Kidney (tissue), 14 donors: ENCODE measurements around the gene UCN3. TPM values are rescaled to one million over a fixed set of nuclear protein-coding genes. Genes with fewer than 3 reads are reported as not detected.

ENCODE experiments used
- DNase-seq, 5 donors: peaks; one replicate each; pipeline ENCODE4 v3.0.0-alpha.2; 2013 to 2020
- FAIRE-seq: peaks from 2 replicates; lab custom pipeline; 2012; peaks lifted over from hg19 to GRCh38; lab: Jason Lieb, UNC
- H3K27ac ChIP-seq, 2 donors: one replicate each; pipeline ENCODE4 v1.7.0; 2013; ENCODE audit warnings: low read depth in 2 of 2, low read length in 2 of 2, inconsistent platforms in 1 of 2
- H3K27me3 ChIP-seq: one replicate; pipeline ENCODE4 v1.7.1; 2013; ENCODE audit warnings: low read length, inconsistent platforms; ENCODE audit not compliant: control insufficient read depth, insufficient read depth
- H3K36me3 ChIP-seq, 3 donors: one replicate each; pipeline versions ENCODE4 v1.7.0 to v1.7.1; 2013; ENCODE audit warnings: low read length in 3 of 3, control low read depth in 1 of 3, inconsistent platforms in 1 of 3; ENCODE audit not compliant: insufficient read depth in 3 of 3, control insufficient read depth in 2 of 3
- H3K4me1 ChIP-seq, 3 donors: one replicate each; pipeline versions ENCODE4 v1.7.0 to v1.7.1; 2013; ENCODE audit warnings: low read length in 3 of 3, inconsistent platforms in 1 of 3, low read depth in 1 of 3; ENCODE audit not compliant: control insufficient read depth in 2 of 3, insufficient read depth in 2 of 3
- H3K4me3 ChIP-seq, 3 donors: one replicate each; pipeline versions ENCODE4 v1.7.0 to v1.8.1; 2013; ENCODE audit warnings: low read length in 3 of 3, control low read depth in 1 of 3, inconsistent platforms in 1 of 3
- H3K9ac ChIP-seq, 3 donors: one replicate each; pipeline versions ENCODE4 v1.7.0 to v1.7.1; 2013; ENCODE audit warnings: low read length in 3 of 3, control low read depth in 1 of 3, inconsistent platforms in 1 of 3
- H3K9me3 ChIP-seq, 3 donors: one replicate each; pipeline versions ENCODE4 v1.7.0 to v1.7.1; 2013; ENCODE audit warnings: low read length in 3 of 3, control low read depth in 1 of 3, inconsistent platforms in 1 of 3; ENCODE audit not compliant: control insufficient read depth in 2 of 3, insufficient read depth in 1 of 3
- intact Hi-C: fragments of 100-400 bp; cut with DNase I; formaldehyde crosslinking; loops from one replicate; pipeline ENCODE4 v1.11.1; 2022
- polyA plus RNA-seq: library from polyadenylated mRNA; stranded (reverse); fragments of 350-450 nt; fragmentation: Illumina TruSeq; extraction: RNeasy Lipid Tissue Mini Kit (QIAGEN cat#74804); gene quantifications from one replicate; pipeline ENCODE4 v1.2.3, GENCODE V29; 2014; ENCODE audit warnings: low read depth, low replicate concordance; ENCODE audit not compliant: insufficient read depth
- total RNA-seq: library from RNA; stranded (reverse); fragmentation: NEBNext Ultra II Directional; extraction: Animal tissue kit (Norgen Biotek cat#: 25700); gene quantifications from one replicate; pipeline ENCODE4 v1.2.1, GENCODE V29; 2021
- TF ChIP-seq, protein P1 (sequence below): IDR thresholded peaks from 3 replicates; pipeline ENCODE4 v1.5.1; 2012; ENCODE audit warnings: mild to moderate bottlenecking, moderate library complexity, borderline replicate concordance; ENCODE audit not compliant: insufficient read depth; ENCODE audit errors: extremely low read depth
- donor health status: control.
- donor health status: control.
- donor health status: control.
- donor health status: control.
- donor health status: control.
- donor health status: DM: yes; HTN: yes; CAD: no.
- donor health status: Normal renal cell carcinoma (clear cell type).

Gene UCN3
- total and polyA plus RNA-seq, 2 donors from 2014 or later, result 1.4 TPM; not detected in 1

DNA sequence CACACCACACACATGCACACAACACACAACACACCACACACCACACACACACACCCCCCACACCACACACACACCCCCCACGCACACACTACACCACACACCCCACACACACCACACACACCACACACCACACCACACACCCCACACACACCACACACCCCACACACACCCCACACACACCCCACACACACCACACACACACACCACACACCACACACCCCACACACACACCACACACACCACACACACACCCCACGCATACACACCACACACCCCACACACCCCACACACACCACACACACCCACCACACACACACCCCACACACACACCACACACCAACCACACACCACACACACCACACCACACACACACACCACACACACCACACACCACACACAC lies 16.4 kb downstream of the UCN3 start:
- TF ChIP-seq, protein P1, sequence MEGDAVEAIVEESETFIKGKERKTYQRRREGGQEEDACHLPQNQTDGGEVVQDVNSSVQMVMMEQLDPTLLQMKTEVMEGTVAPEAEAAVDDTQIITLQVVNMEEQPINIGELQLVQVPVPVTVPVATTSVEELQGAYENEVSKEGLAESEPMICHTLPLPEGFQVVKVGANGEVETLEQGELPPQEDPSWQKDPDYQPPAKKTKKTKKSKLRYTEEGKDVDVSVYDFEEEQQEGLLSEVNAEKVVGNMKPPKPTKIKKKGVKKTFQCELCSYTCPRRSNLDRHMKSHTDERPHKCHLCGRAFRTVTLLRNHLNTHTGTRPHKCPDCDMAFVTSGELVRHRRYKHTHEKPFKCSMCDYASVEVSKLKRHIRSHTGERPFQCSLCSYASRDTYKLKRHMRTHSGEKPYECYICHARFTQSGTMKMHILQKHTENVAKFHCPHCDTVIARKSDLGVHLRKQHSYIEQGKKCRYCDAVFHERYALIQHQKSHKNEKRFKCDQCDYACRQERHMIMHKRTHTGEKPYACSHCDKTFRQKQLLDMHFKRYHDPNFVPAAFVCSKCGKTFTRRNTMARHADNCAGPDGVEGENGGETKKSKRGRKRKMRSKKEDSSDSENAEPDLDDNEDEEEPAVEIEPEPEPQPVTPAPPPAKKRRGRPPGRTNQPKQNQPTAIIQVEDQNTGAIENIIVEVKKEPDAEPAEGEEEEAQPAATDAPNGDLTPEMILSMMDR, result no peak
- no peak for FAIRE-seq
- no peaks in the 10 kb centered on the region for H3K9me3 ChIP-seq
- no peak for DNase-seq
- H3K27me3 ChIP-seq, result no peaks in the 10 kb centered on the region
- no peak overlapping the region for H3K4me3 ChIP-seq
- intact Hi-C loops, result no loop called here
- H3K9ac ChIP-seq, result no peak overlapping the region
- H3K27ac ChIP-seq, result no peak overlapping the region
- H3K4me1 ChIP-seq, result no peaks in the 10 kb centered on the region
- H3K36me3 ChIP-seq, result no peaks in the 10 kb centered on the region

DNA sequence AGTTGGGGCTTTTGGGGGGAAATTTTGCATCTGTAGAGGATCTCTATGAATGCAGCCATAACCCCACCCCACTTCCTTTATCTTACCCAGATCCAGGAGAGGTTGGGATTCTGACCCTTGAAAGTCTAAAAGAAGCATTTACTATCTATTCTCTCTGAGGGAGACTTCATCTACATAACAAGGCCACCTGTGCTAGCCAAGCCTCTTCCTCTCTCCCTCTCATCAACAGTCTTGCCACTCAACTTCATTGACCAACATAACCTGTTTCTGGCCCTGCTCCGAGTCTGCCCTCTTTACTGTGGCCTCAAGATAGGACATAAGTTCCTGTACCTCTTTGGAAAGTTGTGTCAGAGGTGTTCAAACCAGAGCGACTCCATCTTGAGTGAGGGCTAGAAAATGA lies 20.5 kb downstream of the UCN3 start:
- Histone ChIP-seq H3K4me1 (no peaks in the 10 kb centered on the region), H3K4me3 (no peak overlapping the region), H3K27me3 (no peaks in the 10 kb centered on the region), H3K27ac (no peak overlapping the region), H3K36me3 (no peaks in the 10 kb centered on the region), H3K9me3 (peaks cover 0 to 3% (median 2%) of the 10 kb centered on the region in 3 donors), H3K9ac (no peak overlapping the region)
- no peak for DNase-seq
- no peak for FAIRE-seq
- intact Hi-C loops, result no loop called here
- TF ChIP-seq, protein P1, result no peak

DNA sequence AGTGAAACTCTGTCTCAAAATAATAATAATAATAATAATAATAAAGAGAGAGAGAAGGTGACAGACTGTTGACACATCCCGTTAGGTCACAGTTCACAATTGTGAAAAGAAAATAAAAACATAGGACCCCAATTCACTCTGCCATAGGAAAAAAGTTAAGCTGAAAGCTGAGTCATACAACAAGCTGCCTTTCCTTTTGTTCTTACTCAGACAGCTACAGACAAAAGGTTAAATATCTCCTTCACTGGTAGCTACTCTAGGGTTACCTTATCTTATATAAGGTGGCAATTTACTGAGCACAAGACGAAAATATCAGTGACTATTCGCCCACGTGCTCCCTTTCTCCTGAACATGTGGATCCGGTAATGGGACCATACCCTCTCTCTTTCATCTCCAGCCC lies 22.4 kb downstream of the UCN3 start:
- FAIRE-seq, result no peak

More for the DNA sequence above, 22.4 kb downstream of the UCN3 start:
- Histone ChIP-seq H3K27ac (no peak overlapping the region), H3K9ac (no peak overlapping the region), H3K36me3 (no peaks in the 10 kb centered on the region), H3K9me3 (peaks cover 0 to 10% (median 3%) of the 10 kb centered on the region in 3 donors), H3K27me3 (no peaks in the 10 kb centered on the region), H3K4me1 (no peaks in the 10 kb centered on the region), H3K4me3 (no peak overlapping the region)
- intact Hi-C loops, result no loop called here
- TF ChIP-seq, protein P1, result no peak
- no peak for DNase-seq
